Osteoblast (primary cell): ENCODE results near the gene EXOC4. TPM values are rescaled to one million over a fixed set of nuclear protein-coding genes. Genes with fewer than 3 reads are reported as not detected.

ENCODE experiments used
- DNase-seq: peaks from one replicate; pipeline ENCODE4 v3.0.0; 2011; ENCODE audit warnings: low spot score, mixed read lengths; ENCODE audit not compliant: insufficient read length; ENCODE audit errors: missing footprints
- H2AFZ ChIP-seq: 2 replicates; pipeline ENCODE4 v1.6.0; 2011; ENCODE audit warnings: mild to moderate bottlenecking, low read length
- H3K27ac ChIP-seq: 2 replicates; pipeline ENCODE4 v1.5.1; 2011; ENCODE audit warnings: mild to moderate bottlenecking, low read depth, low read length, moderate library complexity
- H3K27me3 ChIP-seq: 2 replicates; pipeline ENCODE4 v1.6.0; 2012; ENCODE audit warnings: mild to moderate bottlenecking, control low read depth, inconsistent platforms, low read length, moderate library complexity; ENCODE audit not compliant: insufficient read depth
- H3K36me3 ChIP-seq: 2 replicates; pipeline ENCODE4 v1.5.1; 2011; ENCODE audit warnings: mild to moderate bottlenecking, low read length, control low read depth, moderate library complexity; ENCODE audit not compliant: insufficient read depth
- H3K4me1 ChIP-seq: 2 replicates; pipeline ENCODE4 v1.5.1; 2011; ENCODE audit warnings: mild to moderate bottlenecking, low read length, control low read depth, moderate library complexity; ENCODE audit not compliant: insufficient read depth
- H3K4me2 ChIP-seq: 2 replicates; pipeline ENCODE4 v1.6.0; 2011; ENCODE audit warnings: mild to moderate bottlenecking, low read length; ENCODE audit not compliant: insufficient read depth
- H3K4me3 ChIP-seq: fragments of 200-600 bp; sonication (generic); 3 replicates; pipeline ENCODE4 v1.5.1; 2012; ENCODE audit warnings: mild to moderate bottlenecking, low read length, inconsistent platforms; ENCODE audit not compliant: insufficient read depth
- H3K79me2 ChIP-seq: 2 replicates; pipeline ENCODE4 v1.6.0; 2012; ENCODE audit warnings: mild to moderate bottlenecking, low read length, control low read depth, inconsistent platforms; ENCODE audit not compliant: insufficient read depth
- H3K9me3 ChIP-seq: 2 replicates; pipeline ENCODE4 v1.5.1; 2011; ENCODE audit warnings: low read depth, low read length, control low read depth
- H4K20me1 ChIP-seq: 2 replicates; pipeline ENCODE4 v1.6.0; 2012; ENCODE audit warnings: mild to moderate bottlenecking, low read length, control low read depth; ENCODE audit not compliant: insufficient read depth
- total RNA-seq: library from RNA; depleted of rRNA; stranded (reverse); fragments of >200 nt; gene quantifications from 2 replicates; pipeline ENCODE4 v1.2.3, GENCODE V29; 2012
- TF ChIP-seq, protein P1 (sequence below): IDR thresholded peaks from 2 replicates; pipeline ENCODE4 v1.5.1; 2011; ENCODE audit warnings: mild to moderate bottlenecking, low read depth, low read length, moderate library complexity; ENCODE audit errors: extremely low read depth

EXOC4 gene
- total RNA-seq, 1 donor, result 134 TPM

GRCh38 chr7:133614251-133614650 lies 361.4 kb downstream of the EXOC4 start:
- no peaks in the 10 kb centered on the region for H3K9me3 ChIP-seq
- no peaks in the 10 kb centered on the region for H3K79me2 ChIP-seq
- H2AFZ ChIP-seq, result no peak overlapping the region
- H3K4me2 ChIP-seq, result no peak overlapping the region
- no peak overlapping the region for H3K27ac ChIP-seq
- H3K27me3 ChIP-seq, result no peaks in the 10 kb centered on the region
- no peaks in the 10 kb centered on the region for H4K20me1 ChIP-seq
- H3K36me3 ChIP-seq, result no peaks in the 10 kb centered on the region
- H3K4me1 ChIP-seq, result no peaks in the 10 kb centered on the region
- no peak for DNase-seq
- TF ChIP-seq, protein P1, sequence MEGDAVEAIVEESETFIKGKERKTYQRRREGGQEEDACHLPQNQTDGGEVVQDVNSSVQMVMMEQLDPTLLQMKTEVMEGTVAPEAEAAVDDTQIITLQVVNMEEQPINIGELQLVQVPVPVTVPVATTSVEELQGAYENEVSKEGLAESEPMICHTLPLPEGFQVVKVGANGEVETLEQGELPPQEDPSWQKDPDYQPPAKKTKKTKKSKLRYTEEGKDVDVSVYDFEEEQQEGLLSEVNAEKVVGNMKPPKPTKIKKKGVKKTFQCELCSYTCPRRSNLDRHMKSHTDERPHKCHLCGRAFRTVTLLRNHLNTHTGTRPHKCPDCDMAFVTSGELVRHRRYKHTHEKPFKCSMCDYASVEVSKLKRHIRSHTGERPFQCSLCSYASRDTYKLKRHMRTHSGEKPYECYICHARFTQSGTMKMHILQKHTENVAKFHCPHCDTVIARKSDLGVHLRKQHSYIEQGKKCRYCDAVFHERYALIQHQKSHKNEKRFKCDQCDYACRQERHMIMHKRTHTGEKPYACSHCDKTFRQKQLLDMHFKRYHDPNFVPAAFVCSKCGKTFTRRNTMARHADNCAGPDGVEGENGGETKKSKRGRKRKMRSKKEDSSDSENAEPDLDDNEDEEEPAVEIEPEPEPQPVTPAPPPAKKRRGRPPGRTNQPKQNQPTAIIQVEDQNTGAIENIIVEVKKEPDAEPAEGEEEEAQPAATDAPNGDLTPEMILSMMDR, result no peak
- H3K4me3 ChIP-seq, result no peak overlapping the region

DNA sequence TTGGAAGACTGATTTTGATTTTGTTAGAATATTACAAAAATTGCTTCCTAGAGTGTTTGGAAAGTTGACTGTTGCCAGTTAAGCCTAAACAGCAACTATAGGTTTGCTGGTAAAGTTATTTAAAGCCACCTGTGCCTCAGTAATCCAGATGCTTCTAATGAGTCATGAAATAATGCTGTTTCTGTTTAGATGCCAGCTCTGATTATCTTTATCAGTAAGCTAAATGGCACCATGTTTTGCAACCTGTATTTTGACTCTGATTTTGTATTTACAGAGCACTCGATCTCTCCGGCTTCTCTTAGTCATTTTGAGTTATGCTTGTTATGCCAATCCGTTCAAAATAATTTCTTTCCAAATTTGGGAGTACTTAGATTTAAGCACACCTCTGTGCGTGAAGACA lies 366.1 kb downstream of the EXOC4 start:
- Histone ChIP-seq H3K79me2 (no peaks in the 10 kb centered on the region), H3K27me3 (no peaks in the 10 kb centered on the region), H3K9me3 (no peaks in the 10 kb centered on the region), H3K4me2 (no peak overlapping the region), H3K36me3 (no peaks in the 10 kb centered on the region), H3K4me1 (no peaks in the 10 kb centered on the region), H2AFZ (no peak overlapping the region), H4K20me1 (no peaks in the 10 kb centered on the region), H3K27ac (no peak overlapping the region), H3K4me3 (no peak overlapping the region)
- TF ChIP-seq, protein P1, result no peak
- DNase-seq, result no peak

GRCh38 chr7:133619491-133619890 lies 366.6 kb downstream of the EXOC4 start:
- no peaks in the 10 kb centered on the region for H4K20me1 ChIP-seq
- no peak for DNase-seq
- H3K79me2 ChIP-seq, result no peaks in the 10 kb centered on the region
- no peaks in the 10 kb centered on the region for H3K27me3 ChIP-seq
- H3K4me3 ChIP-seq, result no peak overlapping the region
- no peaks in the 10 kb centered on the region for H3K9me3 ChIP-seq
- H3K27ac ChIP-seq, result no peak overlapping the region
- no peak overlapping the region for H3K4me2 ChIP-seq
- H3K36me3 ChIP-seq, result no peaks in the 10 kb centered on the region
- no peaks in the 10 kb centered on the region for H3K4me1 ChIP-seq
- TF ChIP-seq, protein P1, result no peak
- no peak overlapping the region for H2AFZ ChIP-seq

DNA sequence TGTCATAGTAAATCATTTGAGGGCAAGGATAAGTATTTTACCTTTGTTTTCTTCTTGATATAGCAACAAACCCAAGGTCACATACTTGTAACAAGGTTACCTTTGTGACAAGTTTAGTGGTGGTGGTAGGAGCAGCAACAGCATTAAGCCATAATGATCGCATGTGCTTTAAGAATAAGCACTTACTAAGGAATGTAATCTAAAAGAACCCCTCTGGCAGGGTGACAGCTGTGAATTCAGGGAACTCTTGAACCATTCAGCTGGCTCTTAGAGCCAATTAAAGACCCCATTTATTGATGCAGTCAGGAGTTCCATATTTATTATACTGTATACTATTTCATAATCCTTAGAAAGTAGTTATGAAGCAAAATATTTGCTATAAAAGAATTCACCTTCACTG lies 370.8 kb downstream of the EXOC4 start:
- DNase-seq, result no peak
- no peaks in the 10 kb centered on the region for H3K27me3 ChIP-seq

More for the DNA sequence above, 370.8 kb downstream of the EXOC4 start:
- no peaks in the 10 kb centered on the region for H3K79me2 ChIP-seq
- H3K4me1 ChIP-seq, result no peaks in the 10 kb centered on the region
- TF ChIP-seq, protein P1, result no peak
- H3K4me3 ChIP-seq, result no peak overlapping the region
- H3K36me3 ChIP-seq, result no peaks in the 10 kb centered on the region
- H2AFZ ChIP-seq, result no peak overlapping the region
- no peak overlapping the region for H3K27ac ChIP-seq
- H4K20me1 ChIP-seq, result no peaks in the 10 kb centered on the region
- no peaks in the 10 kb centered on the region for H3K9me3 ChIP-seq
- H3K4me2 ChIP-seq, result no peak overlapping the region
